HFFc6 (cell line): ENCODE data around the gene SLC12A6. TPM values are rescaled to one million over a fixed set of nuclear protein-coding genes. Genes with fewer than 3 reads are reported as not detected.

Experiments
- DNase-seq: peaks from one replicate; pipeline ENCODE4 v3.0.0-alpha.2; 2018
- H3K27ac Mint-ChIP-seq: 2 replicates; pipeline ENCODE4 v1.8.0; 2020; ENCODE audit warnings: mild to moderate bottlenecking, mixed read lengths
- H3K27me3 Mint-ChIP-seq: 2 replicates; pipeline ENCODE4 v1.8.0; 2021; ENCODE audit warnings: mild to moderate bottlenecking, moderate library complexity, mixed read lengths; ENCODE audit not compliant: insufficient read depth
- H3K36me3 Mint-ChIP-seq: 2 replicates; pipeline ENCODE4 v1.8.0; 2021; ENCODE audit warnings: low read depth, mixed read lengths
- H3K4me1 Mint-ChIP-seq: 2 replicates; pipeline ENCODE4 v1.8.0; 2020; ENCODE audit warnings: low read depth, mixed read lengths
- H3K4me3 Mint-ChIP-seq: 2 replicates; pipeline ENCODE4 v1.8.0; 2020; ENCODE audit warnings: mild to moderate bottlenecking, moderate library complexity, mixed read lengths
- H3K9me3 Mint-ChIP-seq: 2 replicates; pipeline ENCODE4 v1.8.0; 2020; ENCODE audit warnings: mild to moderate bottlenecking, mixed read lengths
- total RNA-seq, 6 experiments: library from RNA; stranded (reverse); fragmentation: NEBNext Ultra II Directional; extraction: Animal tissue kit (Norgen Biotek cat#: 25700); gene quantifications; 2 replicates in 1 of 6; 3 replicates in 5 of 6; pipeline ENCODE4 v1.2.3, GENCODE V29; 2021
- TF ChIP-seq, protein P1 (sequence below): fragments of 200-600 bp; sonication (generic); IDR thresholded peaks from 2 replicates; pipeline ENCODE4 v1.5.0; 2021; ENCODE audit warnings: antibody characterized with exemption, mild to moderate bottlenecking

The SLC12A6 gene
- total RNA-seq, 6 experiments from 2014 or later = 6.5 to 10.7 (median 8.3) TPM

DNA sequence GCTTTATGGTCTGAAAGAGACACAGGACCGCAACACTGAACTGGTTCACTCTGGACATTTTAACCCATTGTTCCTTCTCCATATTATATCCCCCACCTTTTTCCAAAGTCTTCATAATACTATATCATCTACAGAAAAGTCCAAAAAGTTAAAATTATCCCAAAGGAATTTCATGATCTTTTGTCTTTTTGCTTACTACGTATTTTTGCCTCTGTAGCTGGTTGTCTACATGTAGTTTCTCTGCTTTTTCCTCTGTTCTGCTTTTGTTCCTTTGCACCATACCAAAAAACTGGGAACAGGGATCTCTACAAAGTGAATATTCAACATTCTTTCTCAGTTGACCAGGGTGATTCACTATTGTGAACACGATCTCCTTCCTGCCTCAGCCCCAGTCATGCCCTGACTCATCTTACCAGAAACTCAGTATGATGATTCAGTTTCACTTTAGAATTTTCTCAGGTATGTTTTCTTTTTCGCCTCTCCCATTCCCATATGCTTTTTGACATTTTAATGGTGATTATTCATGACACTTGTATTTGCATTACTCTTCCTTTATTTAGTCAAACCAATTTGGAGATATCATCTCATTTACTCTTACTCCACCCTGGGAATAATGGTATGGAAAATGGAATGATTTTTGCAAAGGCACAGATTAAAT lies 98.3 kb downstream of the SLC12A6 start:
- Mint-ChIP-seq H3K27ac (peak overlapping the region; percentile 87), H3K27me3 (no peaks in the 10 kb centered on the region), H3K36me3 (peaks cover 26% of the 10 kb centered on the region), H3K4me1 (peaks cover 50% of the 10 kb centered on the region), H3K9me3 (no peaks in the 10 kb centered on the region), H3K4me3 (peak overlapping the region; percentile 66)
- TF ChIP-seq, protein P1, sequence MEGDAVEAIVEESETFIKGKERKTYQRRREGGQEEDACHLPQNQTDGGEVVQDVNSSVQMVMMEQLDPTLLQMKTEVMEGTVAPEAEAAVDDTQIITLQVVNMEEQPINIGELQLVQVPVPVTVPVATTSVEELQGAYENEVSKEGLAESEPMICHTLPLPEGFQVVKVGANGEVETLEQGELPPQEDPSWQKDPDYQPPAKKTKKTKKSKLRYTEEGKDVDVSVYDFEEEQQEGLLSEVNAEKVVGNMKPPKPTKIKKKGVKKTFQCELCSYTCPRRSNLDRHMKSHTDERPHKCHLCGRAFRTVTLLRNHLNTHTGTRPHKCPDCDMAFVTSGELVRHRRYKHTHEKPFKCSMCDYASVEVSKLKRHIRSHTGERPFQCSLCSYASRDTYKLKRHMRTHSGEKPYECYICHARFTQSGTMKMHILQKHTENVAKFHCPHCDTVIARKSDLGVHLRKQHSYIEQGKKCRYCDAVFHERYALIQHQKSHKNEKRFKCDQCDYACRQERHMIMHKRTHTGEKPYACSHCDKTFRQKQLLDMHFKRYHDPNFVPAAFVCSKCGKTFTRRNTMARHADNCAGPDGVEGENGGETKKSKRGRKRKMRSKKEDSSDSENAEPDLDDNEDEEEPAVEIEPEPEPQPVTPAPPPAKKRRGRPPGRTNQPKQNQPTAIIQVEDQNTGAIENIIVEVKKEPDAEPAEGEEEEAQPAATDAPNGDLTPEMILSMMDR = no peak
- peak; percentile 90 for DNase-seq

GRCh38 chr15:34233614-34234013 lies 104.0 kb downstream of the SLC12A6 start:
- H3K9me3 Mint-ChIP-seq = no peaks in the 10 kb centered on the region
- H3K4me3 Mint-ChIP-seq = no peak overlapping the region
- H3K27ac Mint-ChIP-seq = no peak overlapping the region
- peaks cover 8% of the 10 kb centered on the region for H3K4me1 Mint-ChIP-seq
- DNase-seq = no peak
- H3K27me3 Mint-ChIP-seq = peaks cover 3% of the 10 kb centered on the region; the same call in 1 of the 2 replicates
- TF ChIP-seq, protein P1 = no peak
- peaks cover 39% of the 10 kb centered on the region for H3K36me3 Mint-ChIP-seq

DNA sequence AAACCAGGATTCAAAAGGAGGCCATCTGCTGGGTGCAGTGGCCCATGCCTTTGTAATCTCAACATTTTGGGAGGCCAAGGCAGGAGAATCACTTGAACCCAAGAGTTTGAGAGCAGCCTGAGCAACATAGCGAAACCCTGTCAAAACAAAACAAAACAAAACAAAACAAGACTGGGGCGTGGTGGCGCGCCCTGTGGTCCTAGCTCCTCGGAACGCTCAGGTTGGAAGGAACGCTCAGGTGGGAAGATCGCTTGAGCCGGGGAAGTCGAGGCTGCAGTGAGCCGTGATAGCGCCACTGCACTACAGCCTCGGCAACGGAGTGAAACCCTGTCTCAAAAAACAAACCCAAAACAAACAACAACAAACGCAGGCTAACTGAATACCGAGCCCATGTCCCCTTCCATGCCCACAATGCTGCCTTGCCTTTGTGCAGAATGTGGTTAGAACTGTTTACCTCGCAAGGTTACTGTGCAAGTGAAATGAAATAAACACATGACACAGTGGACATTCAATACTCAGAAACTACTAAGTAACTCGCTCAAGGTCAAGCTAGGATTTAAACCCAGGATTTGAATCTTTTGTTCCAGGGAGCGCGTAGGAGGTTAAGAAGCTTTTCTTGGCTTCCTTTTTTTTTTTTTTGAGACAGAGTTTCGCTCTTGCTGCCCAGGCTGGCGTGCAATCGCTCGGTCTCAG lies 113.5 kb downstream of the SLC12A6 start:
- H3K4me1 Mint-ChIP-seq = peaks cover 15% of the 10 kb centered on the region
- H3K36me3 Mint-ChIP-seq = peaks cover 13% of the 10 kb centered on the region; the same call in 1 of the 2 replicates
- H3K9me3 Mint-ChIP-seq = no peaks in the 10 kb centered on the region
- DNase-seq = peak; percentile 13
- TF ChIP-seq, protein P1 = peak; percentile 14; the same call in 1 of the 2 replicates
- H3K27me3 Mint-ChIP-seq = peaks cover 1% of the 10 kb centered on the region; the same call in 1 of the 2 replicates
- peak overlapping the region; percentile 95 for H3K27ac Mint-ChIP-seq
- peak overlapping the region; percentile 99 for H3K4me3 Mint-ChIP-seq

DNA sequence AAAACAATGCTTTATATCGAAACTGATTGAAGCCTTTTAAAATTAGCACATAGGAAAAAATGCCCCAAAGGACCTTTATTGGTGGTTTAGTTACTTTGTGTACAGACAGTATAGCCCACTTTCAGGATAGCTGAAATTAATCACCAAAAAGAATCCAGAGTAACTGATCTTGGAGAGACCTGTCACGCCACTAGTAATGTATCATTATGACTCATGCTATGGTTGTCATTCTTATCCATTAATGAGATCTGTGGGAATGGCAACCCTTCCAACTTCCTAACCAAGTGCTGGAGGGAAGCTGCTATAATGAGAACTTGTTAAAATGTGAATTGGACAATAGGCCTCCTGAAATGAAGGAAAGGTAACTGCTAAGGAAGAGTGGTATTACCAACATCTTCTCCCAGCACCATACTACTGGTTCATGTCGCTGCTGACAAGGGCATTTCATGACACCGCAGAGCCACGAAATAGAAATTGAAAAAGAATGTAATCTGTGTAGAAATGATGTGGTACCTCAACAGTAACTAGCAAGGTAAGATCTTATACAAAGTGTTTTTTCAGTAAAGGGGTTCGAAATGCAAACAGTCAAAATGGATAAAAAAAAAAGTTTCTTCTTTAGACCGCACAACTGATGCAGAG lies 119.9 kb downstream of the SLC12A6 start:
- Mint-ChIP-seq H3K4me3 (peak overlapping the region; percentile 23; the same call in 1 of the 2 replicates), H3K27ac (peak overlapping the region; percentile 51; the same call in 1 of the 2 replicates), H3K27me3 (no peaks in the 10 kb centered on the region), H3K4me1 (peaks cover 30% of the 10 kb centered on the region), H3K36me3 (no peaks in the 10 kb centered on the region), H3K9me3 (no peaks in the 10 kb centered on the region)
- TF ChIP-seq, protein P1 = no peak
- DNase-seq = peak; percentile 82

GRCh38 chr15:34216527-34217270 lies 120.9 kb downstream of the SLC12A6 start:
- Mint-ChIP-seq H3K27me3 (no peaks in the 10 kb centered on the region), H3K4me1 (peaks cover 30% of the 10 kb centered on the region), H3K4me3 (no peak overlapping the region), H3K27ac (peak overlapping the region; percentile 43; the same call in 1 of the 2 replicates), H3K9me3 (no peaks in the 10 kb centered on the region), H3K36me3 (no peaks in the 10 kb centered on the region)
- TF ChIP-seq, protein P1 = no peak
- DNase-seq = no peak
